AG09319 (cell line): ENCODE data around the gene UBAC1.
"Not testable (repeated sequence)": the region's sequence is repeated elsewhere in the genome, so short reads cannot be mapped to it uniquely, and the experiment has no call there.

Experiments used
- DNase-seq: peaks from one replicate; pipeline ENCODE4 v3.0.0-alpha.2; 2010; ENCODE audit warnings: low read depth; ENCODE audit errors: extremely low read depth
- CTCF ChIP-seq: IDR thresholded peaks from 2 replicates; pipeline ENCODE4 v1.5.1; 2011; ENCODE audit warnings: low read depth, mild to moderate bottlenecking, inconsistent platforms, low read length, moderate library complexity

Gene UBAC1

GRCh38 chr9:135969064-135969683 is 8.0 kb upstream of the UBAC1 start:
- TF ChIP-seq CTCF = no peak
- DNase-seq = no peak

- no peak for DNase-seq
Observed at GRCh38 chr9:135968601-135969000, 7.4 kb upstream of the UBAC1 start.

GRCh38 chr9:135968083-135968476 is 6.9 kb upstream of the UBAC1 start:
- no peak for DNase-seq
- no peak for TF ChIP-seq CTCF

More at GRCh38 chr9:135968601-135969000, 7.4 kb upstream of the UBAC1 start:
- TF ChIP-seq CTCF = no peak

- not testable (repeated sequence) for DNase-seq
Observed at GRCh38 chr9:135966916-135967260, 5.7 kb upstream of the UBAC1 start.

GRCh38 chr9:135965124-135965756 is 4.1 kb upstream of the UBAC1 start:
- TF ChIP-seq CTCF = no peak
- DNase-seq = no peak

- no peak for DNase-seq
- no peak for TF ChIP-seq CTCF
Observed at GRCh38 chr9:135963938-135964337, 2.8 kb upstream of the UBAC1 start.

- TF ChIP-seq CTCF = no peak
Observed at GRCh38 chr9:135963338-135963737, 2.2 kb upstream of the UBAC1 start.

More at GRCh38 chr9:135963338-135963737, 2.2 kb upstream of the UBAC1 start:
- DNase-seq = no peak
